Gastroesophageal sphincter (tissue), 3 donors: ENCODE results near the gene IQGAP2.

Experiments
- EP300 ChIP-seq: sonication (generic); formaldehyde crosslinking; IDR thresholded peaks from one replicate; pipeline ENCODE4 v1.6.1; 2017; ENCODE audit warnings: antibody characterized with exemption, mild to moderate bottlenecking
- POLR2A ChIP-seq, 2 donors: fragments of 450-650 bp; IDR thresholded peaks; one replicate each; pipeline ENCODE4 v1.6.1; 2017; ENCODE audit warnings: antibody characterized with exemption in 2 of 2, mild to moderate bottlenecking in 2 of 2, moderate library complexity in 1 of 2
- POLR2AphosphoS5 ChIP-seq: sonication (generic); formaldehyde crosslinking; IDR thresholded peaks from one replicate; pipeline ENCODE4 v1.6.1; 2017; ENCODE audit warnings: antibody characterized with exemption
- TF ChIP-seq, protein P1 (sequence below), 4 experiments: fragments of 200-600 bp in 2 of 4; fragments of 450-650 bp in 2 of 4; sonication (generic) in 1 of 4; IDR thresholded peaks; one replicate each; pipeline ENCODE4 v1.5.1; 2017 to 2019; ENCODE audit warnings: antibody characterized with exemption in 4 of 4, mild to moderate bottlenecking in 2 of 4, moderate library complexity in 2 of 4

DNA sequence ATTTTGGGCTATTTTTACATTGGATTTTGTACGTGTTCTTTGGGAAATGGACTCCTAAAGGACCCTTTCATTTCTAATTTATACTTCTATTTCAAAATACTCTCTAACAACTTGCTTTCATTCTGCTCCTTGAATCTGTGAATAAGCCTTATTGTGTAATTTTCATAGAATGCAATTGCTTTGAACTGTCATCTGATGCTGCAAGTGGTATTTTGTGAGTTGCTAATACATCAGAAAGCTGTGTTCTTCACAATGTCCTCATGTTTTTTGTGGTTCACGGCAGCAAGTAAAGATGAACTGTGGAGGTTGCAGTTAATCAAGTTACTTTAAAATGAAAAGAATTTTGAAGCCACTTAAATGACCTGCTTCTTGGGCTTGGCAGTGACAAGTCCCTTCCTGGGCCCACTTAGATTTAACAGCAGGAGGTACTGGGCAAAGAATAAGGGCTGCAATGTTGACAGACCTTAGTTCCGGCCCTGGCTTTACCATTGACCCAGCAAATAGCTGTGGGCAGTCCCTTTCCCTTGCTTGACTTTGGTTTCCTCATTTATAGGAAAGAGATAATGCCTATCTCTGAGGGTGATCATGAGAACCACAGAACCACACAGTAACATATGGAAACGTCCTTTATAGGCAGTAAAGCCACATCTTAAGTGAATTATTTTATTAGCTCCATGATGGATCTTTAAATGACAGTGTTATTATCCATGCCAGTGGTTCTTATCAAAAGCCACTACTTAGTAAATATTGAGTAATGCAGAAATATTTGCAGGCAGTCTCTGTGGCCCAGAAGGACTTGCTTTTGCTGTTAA is 54.8 kb downstream of the IQGAP2 start:
- TF ChIP-seq, protein P1, sequence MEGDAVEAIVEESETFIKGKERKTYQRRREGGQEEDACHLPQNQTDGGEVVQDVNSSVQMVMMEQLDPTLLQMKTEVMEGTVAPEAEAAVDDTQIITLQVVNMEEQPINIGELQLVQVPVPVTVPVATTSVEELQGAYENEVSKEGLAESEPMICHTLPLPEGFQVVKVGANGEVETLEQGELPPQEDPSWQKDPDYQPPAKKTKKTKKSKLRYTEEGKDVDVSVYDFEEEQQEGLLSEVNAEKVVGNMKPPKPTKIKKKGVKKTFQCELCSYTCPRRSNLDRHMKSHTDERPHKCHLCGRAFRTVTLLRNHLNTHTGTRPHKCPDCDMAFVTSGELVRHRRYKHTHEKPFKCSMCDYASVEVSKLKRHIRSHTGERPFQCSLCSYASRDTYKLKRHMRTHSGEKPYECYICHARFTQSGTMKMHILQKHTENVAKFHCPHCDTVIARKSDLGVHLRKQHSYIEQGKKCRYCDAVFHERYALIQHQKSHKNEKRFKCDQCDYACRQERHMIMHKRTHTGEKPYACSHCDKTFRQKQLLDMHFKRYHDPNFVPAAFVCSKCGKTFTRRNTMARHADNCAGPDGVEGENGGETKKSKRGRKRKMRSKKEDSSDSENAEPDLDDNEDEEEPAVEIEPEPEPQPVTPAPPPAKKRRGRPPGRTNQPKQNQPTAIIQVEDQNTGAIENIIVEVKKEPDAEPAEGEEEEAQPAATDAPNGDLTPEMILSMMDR (IDR thresholded peaks at IDR 0.05): no peak
- TF ChIP-seq POLR2AphosphoS5 (no peak), POLR2A (IDR thresholded peaks at IDR 0.05) (no peak), EP300 (no peak)
